GM12878 (cell line): ENCODE results near the gene PPOX. TPM values are rescaled to one million over a fixed set of nuclear protein-coding genes. Genes with fewer than 3 reads are reported as not detected.

Source experiments
- BCL11A ChIP-seq: IDR thresholded peaks from 2 replicates; pipeline ENCODE4 v1.6.1; 2011; ENCODE audit warnings: low read depth, low read length
- CBFB ChIP-seq: IDR thresholded peaks from 2 replicates; pipeline ENCODE4 v1.6.1; 2016; ENCODE audit warnings: antibody characterized with exemption, low read depth
- CEBPZ ChIP-seq: fragments of 150-350 bp; IDR thresholded peaks from 2 replicates; pipeline ENCODE4 v1.6.1; 2016; ENCODE audit warnings: low read depth, low read length
- CREM ChIP-seq: IDR thresholded peaks from 2 replicates; pipeline ENCODE4 v1.6.1; 2014; ENCODE audit warnings: antibody characterized with exemption, low read depth
- CTCF ChIP-seq, 3 experiments: IDR thresholded peaks in 2 of 3; conservative IDR thresholded peaks in 1 of 3; 2 replicates each; pipeline ENCODE4 v1.5.1; 2011; ENCODE audit warnings: low read depth in 3 of 3, low read length in 3 of 3, mild to moderate bottlenecking in 3 of 3, control low read depth in 2 of 3, moderate library complexity in 2 of 3, inconsistent platforms in 1 of 3, mixed read lengths in 1 of 3; ENCODE audit not compliant: control insufficient read depth in 2 of 3, insufficient read depth in 1 of 3; ENCODE audit errors: extremely low read depth in 1 of 3
- E4F1 ChIP-seq: fragments of 450-650 bp; IDR thresholded peaks from 2 replicates; pipeline ENCODE4 v1.6.1; 2018; ENCODE audit warnings: borderline replicate concordance, mild to moderate bottlenecking; ENCODE audit not compliant: partially characterized antibody
- ETV6 ChIP-seq, 2 experiments: fragments of 450-650 bp in 1 of 2; IDR thresholded peaks in 1 of 2; conservative IDR thresholded peaks in 1 of 2; 2 replicates each; pipeline ENCODE4 v1.6.1; 2014; ENCODE audit warnings: antibody characterized with exemption in 1 of 2, borderline replicate concordance in 1 of 2, low read depth in 1 of 2, mild to moderate bottlenecking in 1 of 2, moderate library complexity in 1 of 2
- FOXM1 ChIP-seq: IDR thresholded peaks from 2 replicates; pipeline ENCODE4 v1.6.1; 2012; ENCODE audit warnings: low read depth, mild to moderate bottlenecking, inconsistent platforms, low read length, moderate library complexity
- HDAC6 ChIP-seq: fragments of 200-600 bp; sonication (generic); IDR thresholded peaks from one replicate; pipeline ENCODE4 v1.8.0; 2017; ENCODE audit warnings: antibody characterized with exemption; ENCODE audit not compliant: unreplicated experiment
- IRF5 ChIP-seq: fragments of 450-650 bp; IDR thresholded peaks from 2 replicates; pipeline ENCODE4 v1.6.1; 2017; ENCODE audit warnings: borderline replicate concordance
- KDM1A ChIP-seq: fragments of 200-600 bp; sonication (generic); IDR thresholded peaks from 2 replicates; pipeline ENCODE4 v1.6.1; 2016; ENCODE audit warnings: borderline replicate concordance
- MAX ChIP-seq: IDR thresholded peaks from 2 replicates; pipeline ENCODE4 v1.6.1; 2012; ENCODE audit warnings: low read depth, low read length, improper control_type of control experiment
- MTA3 ChIP-seq: IDR thresholded peaks from 2 replicates; pipeline ENCODE4 v1.6.1; 2012; ENCODE audit warnings: low read length, inconsistent platforms, borderline replicate concordance
- NFXL1 ChIP-seq: fragments of 450-650 bp; IDR thresholded peaks from 2 replicates; pipeline ENCODE4 v1.6.1; 2017; ENCODE audit warnings: antibody characterized with exemption, mild to moderate bottlenecking, borderline replicate concordance
- NFYB ChIP-seq: IDR thresholded peaks from 2 replicates; pipeline ENCODE4 v1.6.1; 2011; ENCODE audit warnings: low read depth, mild to moderate bottlenecking, low read length, improper control_type of control experiment, moderate library complexity; ENCODE audit not compliant: insufficient read depth
- NRF1 ChIP-seq: conservative IDR thresholded peaks from 2 replicates; pipeline ENCODE4 v1.6.1; 2011; ENCODE audit warnings: mild to moderate bottlenecking, low read depth, low read length, improper control_type of control experiment
- PML ChIP-seq: IDR thresholded peaks from 2 replicates; pipeline ENCODE4 v1.6.1; 2012; ENCODE audit warnings: low read length, inconsistent platforms
- POLR2A ChIP-seq: IDR thresholded peaks from 2 replicates; pipeline ENCODE4 v1.6.1; 2011; ENCODE audit warnings: low read depth, mild to moderate bottlenecking, low read length
- SMARCA5 ChIP-seq: fragments of 450-650 bp; IDR thresholded peaks from 2 replicates; pipeline ENCODE4 v1.6.1; 2017; ENCODE audit warnings: mild to moderate bottlenecking
- SPI1 ChIP-seq: IDR thresholded peaks from 2 replicates; pipeline ENCODE4 v1.6.1; 2011; ENCODE audit warnings: low read depth, mild to moderate bottlenecking, low read length, moderate library complexity, borderline replicate concordance; ENCODE audit not compliant: insufficient read depth
- WRNIP1 ChIP-seq: IDR thresholded peaks from 2 replicates; pipeline ENCODE4 v1.6.1; 2011; ENCODE audit warnings: low read depth, low read length, improper control_type of control experiment, borderline replicate concordance
- ZNF622 ChIP-seq: fragments of 450-650 bp; IDR thresholded peaks from 2 replicates; pipeline ENCODE4 v1.6.1; 2017; ENCODE audit warnings: mild to moderate bottlenecking, inconsistent platforms
- polyA plus RNA-seq, 11 experiments: library from polyadenylated mRNA; depleted of rRNA in 4 of 11; unstranded in 6 of 11; stranded (reverse) in 5 of 11; fragments of >200 nt; fragmentation: Nextera tagmentation in 4 of 11; fragmentation: Illumina TruSeq in 1 of 11; extraction: Ambion mirVana in 4 of 11; extraction: Trizol in 1 of 11; gene quantifications; 1 replicate in 1 of 11; 2 replicates in 10 of 11; pipeline versions ENCODE4 v1.2.1 to v1.2.3, GENCODE V29; 2011 to 2016; ENCODE audit warnings: inconsistent platforms in 2 of 11, missing spikeins in 2 of 11, low read depth in 1 of 11
- total RNA-seq, 4 experiments: library from RNA; depleted of rRNA in 3 of 4; stranded (reverse); fragments of >200 nt in 3 of 4; fragmentation: Illumina TruSeq in 1 of 4; extraction: Trizol in 1 of 4; gene quantifications; 2 replicates each; pipeline versions ENCODE4 v1.2.1 to v1.2.3, GENCODE V29; 2013 to 2021

The PPOX gene
- total and polyA plus RNA-seq, 10 of the 15 experiments (the other 5 are each of a cell fraction or from before 2014, with no cell fraction given), result 8.9 to 31.5 (median 20.3) TPM

GRCh38 chr1:161153682-161154337 lies 12.4 kb upstream of the PPOX start, which contains the start of gene UFC1 (continued):
- TF ChIP-seq E4F1, result peak; percentile 87
- peak; percentile 97 for TF ChIP-seq POLR2A
- no peak for TF ChIP-seq FOXM1
- TF ChIP-seq CREM, result peak; percentile 79
- TF ChIP-seq NRF1, result no peak
- peak; percentile 85 for TF ChIP-seq CBFB
- no peak for TF ChIP-seq CTCF (IDR thresholded peaks at IDR 0.05 in 2 of 3, conservative IDR thresholded peaks at IDR 0.05 in 1 of 3; ENCODE audit: control insufficient read depth in 2 of 3, extremely low read depth in 1 of 3, insufficient read depth in 1 of 3, low read depth in 3 of 3, low read length in 3 of 3)
- TF ChIP-seq MAX, result 0 out of 2 replicates have a peak, but pooled peaks have one; percentile 65
- no peak for TF ChIP-seq ETV6 (conservative IDR thresholded peaks at IDR 0.05 in 1 of 2, IDR thresholded peaks at IDR 0.05 in 1 of 2; ENCODE audit: borderline replicate concordance in 1 of 2, low read depth in 1 of 2)
- TF ChIP-seq NFXL1, result no peak
- TF ChIP-seq SMARCA5, result no peak
- TF ChIP-seq IRF5, result no peak
- TF ChIP-seq WRNIP1, result no peak
- TF ChIP-seq BCL11A, result no peak
- TF ChIP-seq ZNF622, result no peak
- peak; percentile 95 for TF ChIP-seq PML
- no peak for TF ChIP-seq HDAC6
- TF ChIP-seq NFYB, result no peak
- TF ChIP-seq KDM1A, result no peak
- TF ChIP-seq MTA3, result 0 out of 2 replicates have a peak, but pooled peaks have one; percentile 52
- peak; percentile 66 for TF ChIP-seq SPI1
- no peak for TF ChIP-seq CEBPZ
